NCI-H128 (cell line): Measurements from ENCODE around the gene OR10A6.

Experiments used
- DNase-seq: peaks from one replicate; lab custom pipeline; 2025; ENCODE audit not compliant: unreplicated experiment; lab: John Stamatoyannopoulos, UW

The OR10A6 gene

DNA sequence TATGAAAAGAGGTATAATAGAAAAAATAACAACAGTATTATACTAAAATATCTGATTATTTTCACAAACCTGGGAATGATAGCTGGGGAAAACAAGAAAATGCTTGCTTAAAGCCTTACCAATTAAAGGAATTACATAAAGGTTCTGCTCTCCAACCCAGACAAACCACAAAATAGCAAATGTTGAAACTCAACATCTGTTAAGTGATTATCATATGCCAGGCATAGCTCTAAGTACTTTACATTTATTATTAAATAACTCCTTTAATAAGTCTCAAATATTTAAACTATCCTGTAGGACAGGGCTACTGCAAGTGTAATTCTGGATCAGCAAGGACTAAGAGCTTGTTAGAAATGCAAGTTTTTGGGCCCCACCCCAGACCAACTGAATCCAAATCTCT is 20.1 kb downstream of the OR10A6 start:
- no peak for DNase-seq

DNA sequence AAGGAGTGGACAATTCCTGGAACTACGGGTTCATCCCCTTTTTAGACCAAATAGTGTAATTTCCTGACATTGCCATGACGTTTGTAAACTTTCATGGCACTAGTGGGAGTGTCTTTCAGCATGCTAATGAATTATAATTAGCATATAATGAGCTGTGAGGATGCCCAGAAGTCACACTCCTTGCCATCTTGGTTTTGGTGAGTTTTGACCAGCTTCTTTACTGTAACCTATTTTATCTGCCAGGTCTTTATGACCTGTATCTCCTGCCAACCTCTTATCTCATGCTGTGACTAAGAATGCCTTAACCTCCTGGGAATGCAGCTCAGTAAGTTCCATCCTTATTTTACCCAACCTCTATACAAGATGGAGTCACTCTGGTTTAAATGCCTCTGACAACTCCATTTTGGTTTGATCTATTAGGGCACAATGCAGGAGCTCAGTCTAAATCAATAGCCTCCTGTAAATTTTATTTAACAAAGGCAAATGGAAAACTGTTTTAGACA is 20.7 kb downstream of the OR10A6 start:
- DNase-seq, result no peak

DNA sequence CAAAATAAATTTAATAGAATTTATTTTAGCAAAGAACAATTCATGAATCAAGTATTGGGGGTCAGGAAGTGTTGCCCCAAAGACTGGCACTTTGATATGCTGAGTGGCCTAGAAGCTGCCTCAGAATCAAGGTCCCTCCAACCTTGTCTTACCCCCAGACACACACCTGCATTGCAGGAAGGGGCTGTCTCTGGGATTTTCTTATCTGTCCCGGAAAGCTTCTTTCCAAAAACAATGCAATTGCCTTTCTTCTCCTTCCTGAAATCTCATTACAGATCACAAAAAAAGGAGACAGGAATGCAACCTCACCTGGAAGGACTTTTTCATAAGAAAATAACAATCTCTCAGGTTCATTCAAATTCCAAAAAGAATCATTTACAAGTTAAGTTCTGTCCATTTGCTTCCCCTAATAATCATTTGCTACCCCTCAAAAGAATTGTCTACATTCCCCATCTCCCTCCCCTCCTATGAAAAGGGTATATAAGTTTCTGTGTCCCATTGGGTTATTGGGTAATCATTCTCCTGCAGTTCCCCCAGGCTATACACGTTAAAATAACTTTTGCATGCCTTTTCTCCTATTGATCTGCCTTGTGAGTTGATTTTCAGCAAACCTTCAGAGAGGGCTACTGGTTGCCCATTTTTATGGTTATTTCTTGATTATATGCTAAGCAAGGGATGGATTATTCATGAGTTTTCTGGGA is 21.3 kb downstream of the OR10A6 start:
- DNase-seq, result no peak

DNA sequence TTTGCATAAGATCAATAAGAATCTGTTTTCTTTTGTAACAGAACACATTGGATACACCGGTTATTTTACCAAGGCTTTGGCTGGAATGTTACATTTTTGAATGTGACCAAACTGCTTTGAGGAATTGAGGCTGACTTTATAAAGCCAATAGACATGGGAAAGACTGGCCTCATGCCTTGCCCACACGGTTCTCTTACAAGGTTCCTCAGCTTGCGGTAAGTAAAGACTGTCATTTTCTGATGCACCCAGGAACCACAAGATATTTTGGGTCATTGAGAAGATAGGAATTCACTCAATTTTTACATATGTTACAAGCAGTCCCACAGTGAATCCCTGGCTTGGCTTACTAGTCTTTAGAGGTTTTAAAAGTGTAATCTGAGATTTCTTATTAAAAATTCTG is 23.9 kb downstream of the OR10A6 start:
- DNase-seq, result no peak

DNA sequence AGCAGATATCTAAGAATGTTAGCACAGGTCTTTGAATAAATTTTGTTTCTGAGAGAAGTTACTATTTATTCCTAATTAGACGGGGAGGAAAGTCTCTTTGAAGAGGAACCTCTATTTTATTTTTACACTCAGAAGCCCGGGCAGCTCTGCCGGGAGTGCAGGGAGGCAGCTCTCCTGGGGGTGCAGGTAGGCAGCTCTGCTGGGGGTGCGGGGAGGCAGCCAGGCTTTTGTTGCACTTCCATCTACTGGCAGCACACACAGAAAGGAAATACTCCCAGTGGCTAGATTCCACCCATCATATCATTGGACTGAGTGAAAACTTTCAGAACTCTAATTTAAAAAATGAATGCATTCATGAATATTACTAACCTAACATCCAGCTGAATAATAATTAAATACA is 24.6 kb downstream of the OR10A6 start:
- DNase-seq, result no peak

DNA sequence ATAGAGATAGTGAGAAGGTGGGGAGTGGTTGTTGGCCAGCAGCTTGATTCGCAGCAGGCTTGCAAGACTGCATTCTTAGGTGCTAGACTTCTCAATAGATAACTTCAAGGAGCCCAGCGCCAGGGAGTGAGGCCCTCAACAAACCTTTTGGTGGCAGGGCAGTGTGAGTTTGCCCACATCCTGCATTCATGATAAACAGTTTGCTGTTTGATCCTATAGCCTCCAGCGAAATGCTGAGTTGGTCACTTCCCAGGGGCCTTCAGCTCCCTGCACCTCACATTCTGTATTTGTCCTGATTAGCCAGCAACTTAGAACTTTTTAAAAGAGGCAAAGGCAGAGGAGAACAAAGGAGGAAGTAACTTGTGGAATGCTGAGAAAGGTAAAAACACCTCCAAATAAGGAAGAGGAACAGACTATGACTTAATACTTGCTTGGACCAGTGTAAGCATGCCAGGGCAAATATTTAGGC is 25.1 kb downstream of the OR10A6 start:
- DNase-seq, result no peak

DNA sequence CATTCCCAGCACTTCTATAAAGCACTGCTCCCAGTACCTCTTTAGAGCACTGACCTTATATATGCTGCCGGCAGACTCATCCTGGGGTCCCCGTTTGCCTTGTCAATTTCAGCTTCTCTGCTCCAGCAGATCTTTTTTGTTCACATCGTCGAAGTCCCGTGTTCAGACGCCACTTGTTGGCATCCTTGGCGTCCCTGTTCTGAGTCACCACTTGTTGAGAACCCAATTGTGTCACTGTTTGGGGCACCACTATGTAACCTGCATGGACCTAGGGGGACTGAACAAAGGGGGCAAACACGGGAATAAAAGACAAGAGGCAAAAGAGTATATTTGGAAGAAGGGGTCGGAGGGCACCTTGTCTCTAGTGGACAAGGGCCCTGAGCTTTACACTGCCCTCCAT is 25.5 kb downstream of the OR10A6 start:
- DNase-seq, result no peak

DNA sequence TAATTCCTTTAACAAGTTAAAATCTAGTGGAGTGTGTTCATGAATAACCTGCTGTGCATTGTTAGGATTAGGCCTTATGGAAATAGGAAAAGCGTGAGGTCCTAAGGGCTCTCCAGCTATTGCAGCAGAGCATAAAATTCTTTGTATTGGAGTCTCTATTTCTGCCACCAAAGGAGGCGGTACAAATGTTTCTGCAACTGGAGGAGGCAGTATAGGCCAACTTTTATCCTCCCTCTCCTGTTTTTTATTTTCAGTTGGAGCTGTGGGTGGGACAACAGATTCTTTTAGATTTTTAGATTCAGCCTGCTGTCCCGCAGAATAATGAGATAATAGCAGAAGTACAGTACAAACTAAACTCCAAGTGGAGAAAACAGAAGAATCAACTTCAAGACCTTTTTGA is 26.2 kb downstream of the OR10A6 start:
- DNase-seq, result no peak

DNA sequence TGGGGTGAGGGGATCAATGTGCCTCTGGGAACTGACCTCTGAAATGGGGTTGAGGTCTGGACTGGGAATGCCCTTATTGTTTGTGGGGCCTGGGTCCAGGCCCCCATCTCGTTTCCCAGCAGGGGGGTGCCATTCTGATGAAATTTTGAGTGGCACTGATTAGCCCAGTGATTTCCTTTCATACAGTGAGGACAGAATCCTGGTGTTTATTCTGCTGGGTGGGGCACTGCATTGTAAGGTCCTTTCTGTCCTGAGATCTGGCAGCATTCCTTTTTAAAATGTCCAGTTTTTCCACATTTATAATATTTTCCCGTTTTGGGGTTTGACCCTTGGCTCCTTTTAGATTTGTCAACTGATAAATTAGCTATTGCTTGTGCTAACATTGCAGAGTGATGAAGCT is 27.1 kb downstream of the OR10A6 start:
- no peak for DNase-seq

DNA sequence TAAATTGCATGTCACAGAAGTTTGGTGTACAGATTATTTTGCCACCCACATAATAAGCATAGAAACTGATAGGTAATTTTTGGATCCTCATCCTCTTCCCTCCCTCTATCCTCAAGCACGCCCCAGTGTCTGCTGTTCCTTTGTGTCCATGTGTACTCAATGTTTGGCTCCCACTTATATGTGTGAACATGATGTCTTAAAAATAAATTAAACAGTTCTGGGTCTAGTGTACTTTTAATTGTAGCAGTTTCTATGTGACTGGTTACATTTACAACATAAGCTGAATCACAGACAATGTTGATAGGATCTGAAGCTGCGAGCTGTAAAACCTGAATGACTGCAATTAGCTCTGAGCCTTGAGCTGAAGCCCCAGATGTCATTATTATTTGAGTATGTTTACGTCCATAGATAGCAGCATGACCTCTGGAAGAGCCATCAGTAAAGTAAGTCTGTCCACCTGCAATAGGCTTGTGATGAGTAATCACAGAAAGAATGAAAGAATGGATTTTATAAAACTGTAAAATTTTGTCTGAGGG is 29.7 kb downstream of the OR10A6 start:
- no peak for DNase-seq

DNA sequence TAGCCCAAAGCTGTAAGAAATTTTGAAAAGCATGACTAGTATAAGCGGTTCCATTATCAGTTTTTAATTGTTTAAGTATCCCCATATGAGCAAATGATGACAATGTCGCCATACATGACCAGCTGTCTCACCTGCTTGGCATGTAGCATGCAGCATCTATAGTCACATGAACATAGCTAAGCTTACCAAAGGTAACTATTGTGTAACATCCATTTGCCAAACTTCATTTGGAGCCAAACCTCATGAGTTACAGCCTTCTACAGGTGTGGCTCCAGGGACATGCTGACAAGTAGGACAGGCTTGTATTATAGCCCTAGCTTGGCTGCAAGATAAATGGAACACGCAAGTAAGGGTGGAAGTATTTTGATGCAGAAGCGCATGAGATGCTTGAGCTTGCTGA is 30.4 kb downstream of the OR10A6 start:
- DNase-seq, result no peak

DNA sequence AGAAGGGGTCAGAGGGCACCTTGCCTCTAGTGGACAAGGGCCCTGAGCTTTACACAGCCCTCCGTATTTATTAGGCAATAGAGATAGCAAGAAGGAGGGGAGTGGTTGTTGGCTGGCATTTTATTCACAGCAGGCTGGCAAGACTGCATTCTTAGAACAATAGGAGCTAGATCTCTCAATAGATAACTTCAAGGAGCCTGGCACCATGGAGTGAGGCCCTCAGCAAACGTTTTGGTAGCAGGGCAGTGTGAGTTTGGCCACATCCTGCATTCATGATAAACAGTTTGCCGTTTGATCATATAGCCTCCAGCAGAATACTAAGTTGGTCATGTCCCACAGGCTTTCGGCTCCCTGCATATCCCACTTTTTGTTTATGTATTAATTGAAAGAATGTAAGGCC is 31.6 kb downstream of the OR10A6 start:
- no peak for DNase-seq

DNA sequence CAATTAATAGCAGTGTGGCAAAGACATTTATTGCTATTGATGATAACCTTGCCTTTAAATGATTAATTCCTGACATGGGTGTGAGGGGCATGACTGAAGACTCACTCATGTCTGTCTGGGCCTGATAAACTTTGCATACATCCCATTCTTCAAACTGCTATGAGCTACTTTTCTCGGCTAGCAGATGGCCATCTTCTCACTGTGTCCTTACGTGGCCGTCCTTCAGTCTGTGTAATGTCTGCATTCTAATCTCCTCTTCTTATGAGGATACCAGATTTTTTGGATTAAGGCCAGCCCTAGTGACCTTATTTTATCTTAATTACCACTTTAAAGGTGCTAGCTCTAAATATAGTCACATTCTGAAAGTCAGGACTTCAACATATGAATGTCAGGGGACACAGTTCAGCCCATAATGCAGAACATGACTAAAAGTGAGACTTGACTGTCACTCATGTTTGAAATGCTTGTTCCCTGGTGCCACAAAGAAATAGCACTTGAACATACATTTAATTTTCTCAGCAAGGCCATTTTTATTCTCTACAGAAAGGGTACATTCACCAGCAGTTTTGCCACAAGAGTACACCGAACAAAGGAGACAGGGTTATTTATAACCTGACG is 32.3 kb downstream of the OR10A6 start:
- no peak for DNase-seq

DNA sequence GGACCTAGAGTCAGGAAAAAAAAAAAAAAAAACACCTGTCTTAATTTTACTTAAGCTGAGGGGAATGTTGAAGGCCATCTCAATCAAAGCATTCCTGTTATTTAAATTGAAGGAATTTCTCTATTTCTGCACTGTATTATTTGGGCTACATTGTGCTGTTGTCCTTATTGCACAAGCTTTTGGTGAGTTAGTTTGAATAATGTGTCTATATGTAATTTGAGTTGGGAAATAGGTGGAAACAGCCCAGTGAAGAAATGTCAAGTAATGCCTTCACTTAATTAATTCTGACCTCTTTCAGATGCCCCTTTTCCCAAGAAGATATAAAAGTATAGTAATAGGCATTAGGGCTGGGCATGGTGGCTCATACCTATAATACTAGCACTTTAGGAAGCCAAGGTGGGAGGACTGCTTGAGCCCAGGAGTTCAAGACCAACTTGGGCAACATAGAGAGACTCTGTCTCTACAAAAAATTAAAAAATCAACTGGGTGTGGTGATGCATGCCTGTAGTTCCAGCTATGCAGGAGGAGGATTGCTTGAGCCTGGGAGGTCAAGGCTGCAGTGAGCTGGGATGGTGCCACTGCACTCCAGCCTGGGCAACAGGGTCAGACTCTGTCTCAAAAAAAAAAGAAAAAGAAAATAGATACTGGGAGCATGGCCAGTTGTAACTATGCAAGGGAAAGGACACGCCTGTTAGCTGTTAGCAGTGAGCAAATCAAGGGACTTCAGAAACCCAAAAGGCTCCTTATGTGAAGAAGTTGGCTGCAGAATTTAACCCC is 34.9 kb downstream of the OR10A6 start:
- DNase-seq, result no peak

DNA sequence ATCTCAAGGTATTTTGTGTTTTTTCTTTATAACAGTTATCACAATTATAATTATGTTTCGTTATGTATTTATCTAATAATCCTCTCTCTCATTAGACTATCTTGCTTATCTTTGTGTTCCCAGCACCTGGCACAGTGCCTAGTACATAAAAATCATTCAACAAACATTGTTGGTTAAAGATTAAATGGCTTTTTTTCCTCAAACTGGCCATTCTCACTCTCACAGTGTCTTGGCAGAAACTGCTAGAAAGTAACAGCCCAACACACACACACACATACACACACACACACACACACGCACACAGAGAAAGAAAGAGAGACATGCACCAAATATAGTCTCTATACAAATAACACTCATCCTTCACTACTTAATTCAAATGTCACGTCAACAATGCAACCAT is 36.8 kb downstream of the OR10A6 start:
- DNase-seq, result no peak

DNA sequence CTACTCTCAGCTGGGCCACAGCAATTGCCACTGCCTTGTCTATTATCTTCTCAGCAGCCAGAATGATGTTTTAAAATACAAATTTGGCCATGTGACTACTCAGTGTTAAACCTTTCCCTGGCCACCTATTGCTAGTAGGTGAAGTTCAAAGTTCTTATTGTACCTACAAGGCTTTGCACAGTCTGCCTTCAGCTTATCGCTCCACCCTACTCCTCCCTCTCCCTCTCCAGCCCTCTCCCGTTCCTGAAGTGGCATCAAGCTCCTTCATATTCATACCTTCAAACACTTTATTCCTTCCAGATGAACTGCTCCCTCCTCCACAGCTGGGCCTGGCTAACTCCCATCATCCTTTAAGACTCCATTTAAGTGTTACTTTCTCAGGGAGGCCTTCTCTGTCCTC is 37.3 kb downstream of the OR10A6 start:
- no peak for DNase-seq

DNA sequence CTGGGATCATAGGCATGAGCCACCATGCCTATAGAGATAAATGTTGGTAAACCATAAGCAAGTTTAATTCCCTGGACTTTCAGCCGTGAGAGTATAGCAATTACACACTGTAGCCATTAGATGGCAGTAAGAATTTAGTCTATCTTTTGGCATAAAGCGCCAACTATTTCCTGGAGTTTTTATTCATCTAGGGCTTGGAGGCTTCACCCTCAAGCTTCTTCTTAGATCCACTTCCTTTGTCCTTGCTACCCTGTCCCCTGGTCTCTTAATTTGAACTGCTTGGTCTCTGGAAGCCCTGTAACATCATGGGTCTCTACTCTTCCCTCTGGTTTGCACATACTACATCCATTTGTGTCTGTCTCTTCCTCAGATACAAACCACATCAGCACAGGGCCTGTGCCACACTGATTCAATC is 38.2 kb downstream of the OR10A6 start:
- no peak for DNase-seq

DNA sequence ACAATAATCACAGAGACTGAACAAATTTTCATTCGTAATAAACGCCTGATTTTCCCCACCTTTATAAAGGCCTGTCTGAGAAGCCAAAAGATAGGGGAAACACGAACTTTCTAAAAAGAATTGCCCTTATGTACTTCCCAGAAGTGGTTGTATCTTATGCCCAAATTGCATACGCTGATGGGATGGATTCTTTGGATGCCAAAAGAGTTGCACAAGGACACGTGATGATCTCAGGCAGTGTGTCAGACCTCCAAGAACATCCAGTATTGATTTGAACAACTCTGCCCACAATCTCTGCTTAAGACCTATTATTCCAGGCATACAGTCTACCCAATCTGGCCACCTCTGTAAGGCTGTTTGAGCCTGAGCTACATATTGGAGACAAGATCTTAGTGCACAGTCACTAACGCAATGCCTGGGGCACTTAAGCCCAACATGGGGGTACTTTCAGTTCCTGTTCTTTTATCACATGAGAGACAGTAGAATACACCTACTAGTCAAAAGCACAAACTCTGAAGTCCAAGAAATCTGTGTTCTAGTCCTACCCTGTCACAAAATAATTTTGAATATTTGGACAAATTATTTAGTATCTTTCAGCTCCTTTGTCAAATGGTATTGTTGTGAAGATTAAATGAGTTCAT is 38.9 kb downstream of the OR10A6 start:
- DNase-seq, result no peak

DNA sequence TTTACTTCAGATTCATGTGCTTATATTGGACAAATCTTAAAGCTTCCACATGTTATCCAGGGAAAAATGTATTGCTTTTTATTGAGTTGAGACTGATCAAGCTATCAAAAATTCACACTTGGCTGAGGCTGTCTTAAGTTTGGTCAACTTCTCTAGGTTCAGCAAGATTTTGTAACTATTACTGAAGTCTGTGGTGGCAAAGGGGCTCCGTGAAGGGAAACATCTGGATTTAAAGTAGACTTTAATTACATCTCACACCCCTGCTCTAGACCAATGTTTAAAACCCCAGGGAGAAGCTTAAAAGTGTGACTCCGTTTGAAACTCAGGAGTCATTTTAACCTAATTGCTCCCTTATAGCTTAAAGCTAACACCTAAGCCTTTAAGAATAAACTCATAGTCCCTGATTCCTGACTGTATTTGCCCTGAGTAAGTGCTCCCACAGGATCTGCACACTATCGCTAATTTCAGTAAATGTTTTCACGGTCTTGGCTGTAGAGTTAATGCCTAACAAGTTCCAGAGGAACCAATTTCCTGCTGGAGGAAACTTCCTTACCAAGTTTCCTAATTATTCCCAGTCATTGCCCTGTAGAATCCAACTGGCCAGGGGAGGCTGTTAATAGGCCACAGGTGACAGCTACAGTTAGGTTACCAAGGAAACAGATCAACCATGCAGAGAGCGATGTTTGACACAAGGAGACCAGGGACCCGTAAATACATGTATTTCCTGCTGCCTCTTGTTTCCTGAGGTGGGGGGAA is 40.5 kb downstream of the OR10A6 start:
- no peak for DNase-seq

DNA sequence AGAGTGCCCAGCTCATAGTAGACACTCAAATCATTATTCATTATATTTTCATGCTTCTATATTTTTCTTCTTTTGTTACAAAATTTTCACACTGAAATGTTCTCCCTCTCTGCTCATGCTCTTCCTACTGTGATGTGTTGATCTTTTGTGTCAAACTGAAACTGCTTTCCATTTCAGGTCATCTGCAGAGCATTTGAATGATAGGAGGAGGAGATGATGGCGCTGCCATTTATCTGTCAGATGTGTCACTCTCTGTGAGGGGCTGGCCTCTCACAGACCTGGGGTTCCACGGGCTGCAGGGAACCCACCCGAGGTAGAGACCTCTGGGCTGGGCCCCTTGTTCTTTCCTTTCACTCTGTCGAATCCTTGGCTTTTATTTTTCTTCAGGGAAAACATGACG is 41.1 kb downstream of the OR10A6 start:
- DNase-seq, result no peak

DNA sequence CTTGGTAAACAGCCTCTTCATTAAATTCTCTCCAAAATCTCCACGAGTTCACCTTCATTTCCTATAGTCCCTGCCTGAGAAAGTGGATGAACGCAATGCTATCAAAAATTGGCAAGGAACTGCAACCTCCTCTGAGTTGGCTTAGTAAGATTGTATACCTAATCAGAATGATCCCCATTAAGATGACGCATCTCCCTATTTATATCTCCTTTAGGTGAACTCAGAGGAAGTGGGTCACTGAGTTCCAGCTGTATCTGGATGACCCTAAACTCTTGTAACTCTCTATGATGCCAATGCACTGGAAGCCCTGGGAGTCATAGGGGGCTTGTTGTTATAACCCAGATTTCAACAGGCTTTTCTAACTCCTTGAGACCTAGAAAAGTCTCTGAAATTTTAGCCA is 48.2 kb downstream of the OR10A6 start:
- DNase-seq, result no peak
